B cell (primary cell): ENCODE results near the gene FXYD7. TPM values are rescaled to one million over a fixed set of nuclear protein-coding genes. Genes with fewer than 3 reads are reported as not detected.

ENCODE experiments used
- ATAC-seq: fragments of 200-7000 bp; cut with Tn5 transposase; one replicate; pipeline ENCODE4 v1.10.0; 2021; ENCODE audit warnings: low read depth, mild to moderate bottlenecking, moderate number of reproducible peaks, moderate library complexity
- CTCF ChIA-PET: fragments of 350-600 bp; sonication (Branson Sonifier 250); formaldehyde crosslinking; loops from one replicate; lab custom pipeline; 2021; ENCODE audit warnings: antibody characterized with exemption, inconsistent platforms; lab: Charles Lee
- POLR2A ChIA-PET: fragments of 350-600 bp; sonication (Branson Sonifier 250); formaldehyde crosslinking; loops from one replicate; lab custom pipeline; 2021; ENCODE audit warnings: antibody characterized with exemption; lab: Charles Lee
- DNase-seq: peaks from one replicate; pipeline ENCODE4 v3.0.0; 2013
- H2AFZ ChIP-seq: 2 replicates; pipeline ENCODE4 v1.6.1; 2012; ENCODE audit warnings: mild to moderate bottlenecking, low read depth, low read length; ENCODE audit not compliant: insufficient read depth, poor library complexity, severe bottlenecking
- H3K27ac ChIP-seq, 2 donors: 1 replicate in 1 of 2; 2 replicates in 1 of 2; pipeline ENCODE4 v1.5.1; 2012 to 2013; ENCODE audit warnings: low read length in 2 of 2, mild to moderate bottlenecking in 2 of 2, moderate library complexity in 1 of 2
- H3K27me3 ChIP-seq, 4 experiments: fragments of 200-600 bp in 1 of 4; sonication (generic) in 1 of 4; replicated peaks in 1 of 4; 1 replicate in 2 of 4; 2 replicates in 2 of 4; pipeline versions ENCODE4 v1.6.1 to v1.7.0; 2013 to 2016; ENCODE audit warnings: low read length in 3 of 4, mild to moderate bottlenecking in 2 of 4, mixed read lengths in 1 of 4, moderate library complexity in 1 of 4; ENCODE audit not compliant: insufficient read depth in 4 of 4, control insufficient read depth in 3 of 4; ENCODE audit errors: control extremely low read depth in 1 of 4
- H3K36me3 ChIP-seq, 2 experiments: replicated peaks in 1 of 2; 1 replicate in 1 of 2; 2 replicates in 1 of 2; pipeline versions ENCODE4 v1.6.1 to v1.7.1; 2013; ENCODE audit warnings: low read length in 1 of 2; ENCODE audit not compliant: insufficient read depth in 2 of 2, control insufficient read depth in 1 of 2; ENCODE audit errors: control extremely low read depth in 1 of 2, extremely low read depth in 1 of 2
- H3K4me1 ChIP-seq, 2 donors: fragments of 200-600 bp in 1 of 2; sonication (generic) in 1 of 2; 1 replicate in 1 of 2; 2 replicates in 1 of 2; pipeline versions ENCODE4 v1.5.1 to v1.6.1; 2013 to 2017; ENCODE audit warnings: low read length in 2 of 2; ENCODE audit not compliant: control insufficient read depth in 2 of 2, insufficient read depth in 2 of 2
- H3K4me2 ChIP-seq: replicated peaks from 2 replicates; pipeline ENCODE3; 2012; ENCODE audit warnings: mild to moderate bottlenecking, low read depth, low read length; ENCODE audit not compliant: poor library complexity, severe bottlenecking
- H3K4me3 ChIP-seq, 5 experiments: fragments of 200-600 bp in 1 of 5; sonication (generic) in 1 of 5; 1 replicate in 3 of 5; 2 replicates in 2 of 5; pipeline versions ENCODE4 v1.5.1 to v1.7.0; 2011 to 2016; ENCODE audit warnings: low read length in 4 of 5, mild to moderate bottlenecking in 4 of 5, low read depth in 2 of 5, control low read depth in 1 of 5, moderate library complexity in 1 of 5; ENCODE audit not compliant: insufficient read depth in 1 of 5; ENCODE audit errors: control extremely low read depth in 1 of 5, extremely low read depth in 1 of 5
- H3K79me2 ChIP-seq: fragments of 200-600 bp; sonication (generic); one replicate; pipeline ENCODE4 v1.6.0; 2016; ENCODE audit warnings: low read length; ENCODE audit not compliant: control insufficient read depth, insufficient read depth
- H3K9ac ChIP-seq: fragments of 200-600 bp; sonication (generic); 2 replicates; pipeline ENCODE4 v1.6.1; 2017; ENCODE audit warnings: mild to moderate bottlenecking, low read length, moderate library complexity
- H3K9me3 ChIP-seq, 3 donors: one replicate each; pipeline versions ENCODE4 v1.6.1 to v1.7.1; 2013; ENCODE audit warnings: low read length in 2 of 3; ENCODE audit not compliant: control insufficient read depth in 2 of 3, insufficient read depth in 1 of 3; ENCODE audit errors: control extremely low read depth in 1 of 3
- H4K20me1 ChIP-seq: 2 replicates; pipeline ENCODE4 v1.6.0; 2012; ENCODE audit warnings: mild to moderate bottlenecking, low read length; ENCODE audit not compliant: insufficient read depth, control insufficient read depth, poor library complexity, severe bottlenecking
- H3K27ac Mint-ChIP-seq: one replicate; pipeline ENCODE4 v1.8.0; 2021; ENCODE audit warnings: mixed read lengths
- H3K27me3 Mint-ChIP-seq: one replicate; pipeline ENCODE4 v1.8.0; 2021; ENCODE audit warnings: mixed read lengths
- H3K4me1 Mint-ChIP-seq: one replicate; pipeline ENCODE4 v1.8.0; 2021; ENCODE audit warnings: mixed read lengths
- H3K4me3 Mint-ChIP-seq: one replicate; pipeline ENCODE4 v1.8.0; 2021; ENCODE audit warnings: mixed read lengths
- H3K9me3 Mint-ChIP-seq: one replicate; pipeline ENCODE4 v1.8.0; 2022; ENCODE audit warnings: mixed read lengths; ENCODE audit not compliant: insufficient read depth
- CTCF ChIP-seq: fragments of 200-600 bp; IDR thresholded peaks from one replicate; pipeline ENCODE4 v1.8.0; 2022; ENCODE audit warnings: antibody characterized with exemption, mild to moderate bottlenecking
- EZH2 ChIP-seq: IDR thresholded peaks from 2 replicates; pipeline ENCODE4 v1.6.1; 2012; ENCODE audit warnings: borderline replicate concordance, low read depth, mild to moderate bottlenecking, moderate library complexity, low read length; ENCODE audit not compliant: insufficient read depth, poor library complexity, severe bottlenecking
- WGBS: methylation state at CpG from one replicate; pipeline ENCODE4 v1.1.5; 2013; ENCODE audit warnings: missing lambda C conversion rate; ENCODE audit not compliant: insufficient coverage; 5-methylcytosine and 5-hydroxymethylcytosine counted together
- intact Hi-C: fragments of 100-400 bp; cut with micrococcal nuclease; formaldehyde crosslinking; loops from one replicate; pipeline ENCODE4 v1.10.0; 2022
- polyA plus RNA-seq: library from polyadenylated mRNA; depleted of rRNA; stranded (reverse); fragments of >200 nt; gene quantifications from 2 replicates; pipeline ENCODE4 v1.2.3, GENCODE V29; 2012
- total RNA-seq, 2 donors: library from RNA; stranded (reverse); fragments of 120-200 nt in 1 of 2; gene quantifications; 1 replicate in 1 of 2; 2 replicates in 1 of 2; pipeline versions ENCODE4 v1.2.3 to v1.2.4, GENCODE V29; 2013 to 2022

Gene FXYD7
- total and polyA plus RNA-seq, 2 donors (not counting 1 experiment from before 2014, with no cell fraction given): 3.8 to 27.4 TPM

- Mint-ChIP-seq H3K27me3 (peaks cover 14% of the 10 kb centered on the region), H3K9me3 (no peaks in the 10 kb centered on the region), H3K4me1 (peaks cover 52% of the 10 kb centered on the region), H3K4me3 (peak overlapping the region; percentile 72), H3K27ac (no peak overlapping the region)
- peak overlapping the region; percentile 35 for H2AFZ ChIP-seq
- no peak overlapping the region for H3K4me3 ChIP-seq
- H4K20me1 ChIP-seq: no peaks in the 10 kb centered on the region
- no peaks in the 10 kb centered on the region for H3K36me3 ChIP-seq
- DNase-seq (peak; percentile 23), ATAC-seq (no peak)
- 60% methylated on average over 12 of the region's 12 CpGs for WGBS
- no peak overlapping the region for H3K9ac ChIP-seq
- TF ChIP-seq CTCF: no peak
- no peak for TF ChIP-seq EZH2
- ChIA-PET CTCF (interaction anchor here (0.9 to 7.0 kb wide), 11 partner anchors 12 to 77 kb away, joined by 4 to 77 read pairs (median 7); partner anchors contain the start of gene FXYD5), POLR2A (interaction anchor here (0.8 to 1.7 kb wide), 7 partner anchors 9 to 208 kb away, joined by 3 to 11 read pairs (median 4); partner anchors contain the start of genes FFAR1, FXYD5 and USF2)
- H3K27ac ChIP-seq: no peak overlapping the region
- peaks cover 0 to 13% (median 3%) of the 10 kb centered on the region in 4 experiments for H3K27me3 ChIP-seq
- H3K9me3 ChIP-seq: no peaks in the 10 kb centered on the region
- H3K79me2 ChIP-seq: no peaks in the 10 kb centered on the region
- peak overlapping the region; percentile 96 for H3K4me2 ChIP-seq
- intact Hi-C loops: loop anchor here (2.0 to 10.0 kb wide), 4 partner anchors 16 to 354 kb away; partner anchors contain the start of genes CD22, FXYD3 and KRTDAP
- peaks cover 25 to 59% of the 10 kb centered on the region in 2 donors for H3K4me1 ChIP-seq
Measured at GRCh38 chr19:35140207-35140961, 2.7 kb upstream of the FXYD7 start.
